ENCODE results near the gene SLC36A2.
"Not testable (repeated sequence)": the region's sequence is repeated elsewhere in the genome, so short reads cannot be mapped to it uniquely, and the experiment has no call there.

Gene SLC36A2

DNA sequence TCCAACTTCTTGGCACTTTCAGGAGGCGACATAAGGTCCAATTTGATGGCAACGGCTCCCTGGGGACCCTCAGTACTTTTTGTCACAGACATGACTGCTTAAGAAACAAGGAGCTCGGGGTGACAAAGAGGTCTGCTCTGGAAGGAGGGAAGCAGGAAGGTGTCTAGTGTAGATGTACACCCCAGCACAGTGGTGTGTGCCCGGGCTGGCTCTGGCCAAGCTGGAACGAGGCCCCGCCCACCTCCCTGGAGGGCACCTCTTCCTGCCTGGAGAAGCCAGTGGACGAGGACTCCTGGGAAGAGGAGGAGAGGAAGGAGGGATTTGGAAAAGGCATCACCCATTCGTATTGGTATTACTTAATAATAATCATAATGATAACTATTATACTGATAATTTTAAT lies at the start of gene SLC36A2:
Gene SLC36A2, minus strand, starts transcription at position 191 of the 400 bp plus-strand sequence. Its CDS starts 99 bp downstream, at position 92.
- no peak for DNase-seq (ENCODE audit: low spot score)

DNA sequence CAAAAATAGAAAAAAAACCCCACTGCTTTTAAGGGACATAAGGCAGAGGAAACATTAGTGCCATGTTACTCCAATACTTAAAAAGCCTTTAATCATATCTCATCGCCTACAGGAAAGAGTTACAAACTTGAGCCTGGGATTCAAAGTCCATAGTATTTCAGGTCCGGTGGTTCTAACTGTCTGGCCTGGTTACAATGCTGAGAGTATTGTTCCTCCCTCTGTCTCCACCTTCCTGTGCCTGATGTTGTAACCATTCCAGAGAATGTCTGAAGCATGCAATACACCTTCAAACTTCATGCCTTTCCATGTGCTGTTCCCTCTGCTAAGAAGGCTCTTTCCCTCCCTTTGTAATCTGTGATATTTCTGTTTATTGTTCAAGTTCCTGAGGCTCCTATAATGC lies 41.6 kb upstream of the SLC36A2 start:
- no peak for DNase-seq (ENCODE audit: low spot score)

DNA sequence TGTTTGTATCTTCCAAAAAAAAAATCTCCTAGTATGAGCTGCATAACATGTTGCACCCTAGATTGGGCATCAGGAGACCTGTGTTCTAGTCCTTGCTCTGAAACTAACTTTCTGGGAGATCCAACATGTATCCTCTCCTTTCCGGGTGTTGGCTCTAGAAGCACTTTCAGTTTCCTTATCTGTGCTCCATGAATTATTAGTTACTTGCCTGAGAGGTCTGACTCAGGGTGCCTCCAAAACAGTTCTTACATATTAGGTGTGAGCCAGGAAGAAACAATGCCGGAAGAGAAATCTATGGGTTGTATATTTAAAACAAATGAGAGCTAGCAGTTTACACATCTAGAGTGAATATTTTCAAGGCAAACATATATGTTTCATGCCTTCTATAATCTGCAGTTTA lies 36.7 kb upstream of the SLC36A2 start:
- no peak for DNase-seq (ENCODE audit: low spot score)

DNA sequence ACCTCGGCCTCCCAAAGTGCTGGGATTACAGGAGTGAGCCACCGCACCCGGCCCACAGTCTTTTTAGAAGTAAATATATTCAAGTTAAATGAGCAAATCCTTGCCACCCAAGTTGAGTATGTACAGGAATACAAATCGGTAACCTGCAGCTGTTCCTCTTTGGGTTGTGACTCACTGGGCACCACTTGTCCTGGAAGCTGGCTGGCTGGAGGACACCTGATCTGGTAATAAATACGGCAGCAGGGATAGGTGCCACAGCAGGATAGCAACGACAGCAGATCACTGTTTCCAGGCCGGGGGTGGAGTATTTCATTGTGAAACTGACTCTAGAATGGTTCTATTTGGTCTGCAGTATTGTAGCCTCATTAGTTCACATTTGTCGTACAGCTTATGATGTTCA lies 35.7 kb upstream of the SLC36A2 start:
- DNase-seq (ENCODE audit: low spot score) = no peak

DNA sequence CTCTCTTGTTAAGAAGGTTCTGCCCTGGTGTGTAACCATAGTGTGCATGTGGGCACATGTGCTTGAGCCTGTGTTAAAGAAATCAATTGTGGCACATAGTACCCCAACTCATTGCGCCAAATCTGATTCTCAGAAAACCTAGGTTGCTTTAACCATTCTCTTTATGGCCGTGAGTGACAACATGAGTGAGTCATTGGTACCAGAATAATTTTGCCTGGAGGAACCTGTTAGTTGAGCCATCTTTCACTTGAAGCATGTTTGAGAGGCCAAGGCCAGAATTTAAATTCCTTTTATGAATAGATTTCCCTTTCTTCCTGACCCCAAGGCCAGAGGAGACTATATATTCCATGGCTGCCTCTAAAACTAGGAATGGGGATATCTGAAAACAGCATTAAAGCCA lies 35.2 kb upstream of the SLC36A2 start:
- DNase-seq (ENCODE audit: low spot score) = no peak

DNA sequence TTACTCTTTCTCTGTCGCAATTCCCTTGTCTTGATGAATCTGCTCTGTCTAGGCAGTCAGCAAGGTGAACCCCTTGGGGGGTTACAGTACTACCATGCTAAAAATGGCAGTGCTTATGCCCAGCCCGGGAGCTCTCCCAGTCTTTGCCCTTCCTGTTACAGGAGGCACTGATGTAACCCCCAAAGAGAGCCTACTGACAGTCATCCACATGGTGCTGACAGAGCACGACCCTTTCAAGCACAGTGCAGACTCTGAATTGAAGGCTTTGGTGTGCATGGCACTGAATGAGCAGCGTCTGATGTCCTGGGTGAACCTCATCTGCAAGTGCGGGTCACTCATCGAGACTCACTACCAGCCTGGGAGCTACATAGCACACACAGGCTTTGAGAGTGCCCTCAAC lies 34.5 kb upstream of the SLC36A2 start:
- DNase-seq (ENCODE audit: low spot score) = no peak

DNA sequence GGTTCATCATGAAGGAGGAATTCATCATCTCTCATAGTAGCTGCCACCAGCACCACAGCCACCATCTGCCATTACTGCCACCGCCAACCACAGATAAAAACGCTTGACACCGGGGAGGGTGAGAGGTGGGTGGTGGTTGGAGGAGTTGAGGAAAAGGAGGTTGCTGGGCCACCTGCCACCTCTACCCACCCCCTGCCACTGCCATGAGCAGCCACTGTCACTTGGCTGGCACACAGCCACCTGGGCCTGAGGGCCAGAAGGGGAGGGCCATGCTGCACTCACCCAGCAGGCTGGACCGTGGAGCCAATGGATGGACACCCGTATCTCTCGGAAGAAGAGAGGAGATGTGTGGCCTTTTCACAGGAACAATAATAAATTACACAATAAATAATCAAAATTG lies 31.3 kb upstream of the SLC36A2 start:
- DNase-seq (ENCODE audit: low spot score) = no peak

DNA sequence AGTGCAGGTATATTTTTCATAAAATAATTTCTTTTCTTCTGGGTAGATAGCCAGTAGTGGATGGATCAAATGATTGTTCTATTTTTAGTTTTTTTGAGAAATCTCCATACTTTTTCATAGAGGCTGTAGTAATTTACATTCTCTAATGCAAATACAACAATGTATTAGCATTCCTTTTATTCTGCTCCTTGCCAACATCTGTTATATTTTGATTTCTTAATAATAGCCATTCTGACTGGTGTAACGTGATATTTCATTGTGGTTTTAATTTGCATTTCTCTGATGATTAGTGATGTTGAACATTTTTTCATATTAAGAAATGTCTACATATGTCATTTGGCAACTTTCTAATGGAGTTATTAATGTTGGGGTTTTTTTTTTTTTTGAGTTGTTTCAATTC lies 27.2 kb upstream of the SLC36A2 start:
- DNase-seq (ENCODE audit: low spot score) = no peak

DNA sequence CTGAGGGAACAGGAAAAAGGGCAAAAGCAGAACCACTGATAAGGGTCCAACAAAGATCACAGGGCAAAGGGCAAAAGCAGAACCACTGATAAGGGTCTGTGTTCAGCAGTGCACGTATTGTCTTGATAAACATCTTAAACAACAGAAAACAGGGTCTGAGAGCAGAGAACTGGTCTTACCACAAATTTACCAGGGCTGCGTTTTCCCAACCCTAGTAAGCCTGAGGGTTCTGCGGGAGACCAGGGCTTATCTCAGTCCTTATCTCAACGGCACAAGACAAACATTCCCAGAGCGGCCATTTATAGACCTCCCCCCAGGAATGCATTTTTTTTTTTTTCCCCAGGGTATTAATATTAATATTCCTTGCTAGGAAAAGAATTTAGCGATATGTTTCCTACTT lies 19.7 kb upstream of the SLC36A2 start:
- not testable (repeated sequence) for DNase-seq (ENCODE audit: low spot score)

DNA sequence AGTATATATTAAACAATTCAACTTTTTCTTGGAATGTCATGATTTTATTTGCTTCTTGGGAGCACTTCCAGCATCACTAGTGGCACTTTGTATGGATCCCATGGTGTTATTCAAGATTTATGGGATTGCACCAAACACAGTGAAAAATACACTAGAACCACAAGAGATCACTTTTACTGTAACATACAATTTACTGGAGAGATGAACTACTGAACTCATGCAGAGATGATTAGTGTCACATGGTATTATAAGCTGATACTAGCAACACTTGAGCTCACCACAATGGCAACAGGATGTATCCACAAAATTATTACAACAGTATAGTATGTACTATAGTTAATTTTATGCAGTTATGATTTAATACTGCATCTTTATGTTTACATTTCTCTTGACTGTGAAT lies 16.3 kb upstream of the SLC36A2 start:
- no peak for DNase-seq (ENCODE audit: low spot score)

DNA sequence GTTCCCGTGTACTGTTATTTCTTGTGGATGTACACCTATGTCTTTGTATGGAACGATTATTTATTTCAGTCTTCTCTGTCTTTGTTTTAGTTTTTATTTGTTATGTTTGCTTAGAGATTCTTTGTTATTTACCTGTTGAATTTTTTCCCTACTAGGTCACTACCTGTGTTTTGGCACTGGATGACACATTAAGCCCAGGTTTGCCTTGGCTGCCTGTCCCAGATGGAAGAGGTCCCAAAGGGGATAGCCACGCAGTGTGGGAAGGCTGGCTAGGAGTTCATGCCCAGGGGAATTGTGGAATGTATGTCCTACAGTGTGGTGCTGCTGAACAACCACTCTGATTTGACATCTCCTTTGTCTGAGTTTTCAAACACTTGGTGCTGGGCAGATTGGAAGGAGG lies 15.6 kb upstream of the SLC36A2 start:
- no peak for DNase-seq (ENCODE audit: low spot score)

DNA sequence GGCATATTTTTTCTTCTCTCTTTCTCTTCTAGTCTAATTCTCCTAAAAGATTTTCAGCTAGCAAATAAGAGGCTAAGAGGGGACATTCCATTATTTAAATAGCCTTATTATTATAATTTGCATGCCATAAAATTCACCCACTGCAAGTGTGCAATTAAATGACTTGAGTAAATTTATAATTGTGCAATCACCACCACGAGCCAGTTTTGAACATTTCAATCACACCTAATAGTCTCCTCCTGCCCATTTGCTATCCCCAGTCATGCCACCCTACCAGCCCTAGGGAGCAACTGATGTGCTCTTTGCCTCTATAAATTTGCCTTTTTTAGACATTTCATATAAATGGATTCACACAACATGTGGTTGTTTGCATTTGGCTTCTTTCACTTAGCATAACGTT lies 12.0 kb upstream of the SLC36A2 start:
- no peak for DNase-seq (ENCODE audit: low spot score)

DNA sequence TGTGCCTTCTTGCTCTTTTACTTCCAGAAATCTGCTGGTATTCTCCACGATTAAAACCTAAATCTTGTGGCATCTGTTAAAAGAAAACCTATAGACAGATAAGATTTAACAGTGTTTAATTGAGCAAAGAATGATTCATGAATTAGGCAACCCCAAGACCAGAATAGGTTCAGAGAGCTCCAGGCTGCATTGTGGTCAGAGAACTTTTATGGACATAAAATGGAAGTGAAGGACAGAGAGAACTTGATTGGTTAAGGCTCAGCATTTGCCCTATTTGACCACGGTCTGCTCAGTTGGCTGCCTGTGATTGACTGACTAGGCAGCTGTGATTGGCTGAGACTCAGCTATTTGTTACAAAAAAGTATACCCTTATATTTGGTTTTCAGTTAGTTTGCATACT lies 10.4 kb upstream of the SLC36A2 start:
- no peak for DNase-seq (ENCODE audit: low spot score)

DNA sequence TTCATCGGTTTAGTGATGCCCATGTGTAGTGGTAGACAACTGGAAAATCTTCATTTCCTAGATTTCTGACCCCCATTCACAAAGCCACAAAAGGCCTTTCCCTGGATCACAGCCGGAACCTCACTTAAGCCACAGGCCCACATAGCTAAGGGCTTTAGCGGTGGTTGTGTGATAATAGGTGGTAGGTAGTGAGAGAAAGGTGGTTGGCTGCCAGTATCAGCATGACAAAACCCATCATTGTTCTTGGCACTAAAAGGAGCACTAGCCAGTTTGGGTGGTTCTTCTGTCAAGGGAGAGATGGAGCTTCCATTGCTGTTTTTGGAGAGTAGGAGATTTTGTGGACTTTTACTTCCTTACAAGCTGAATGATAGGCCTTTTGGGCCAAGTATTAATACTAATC lies 9.7 kb upstream of the SLC36A2 start:
- DNase-seq (ENCODE audit: low spot score) = no peak

DNA sequence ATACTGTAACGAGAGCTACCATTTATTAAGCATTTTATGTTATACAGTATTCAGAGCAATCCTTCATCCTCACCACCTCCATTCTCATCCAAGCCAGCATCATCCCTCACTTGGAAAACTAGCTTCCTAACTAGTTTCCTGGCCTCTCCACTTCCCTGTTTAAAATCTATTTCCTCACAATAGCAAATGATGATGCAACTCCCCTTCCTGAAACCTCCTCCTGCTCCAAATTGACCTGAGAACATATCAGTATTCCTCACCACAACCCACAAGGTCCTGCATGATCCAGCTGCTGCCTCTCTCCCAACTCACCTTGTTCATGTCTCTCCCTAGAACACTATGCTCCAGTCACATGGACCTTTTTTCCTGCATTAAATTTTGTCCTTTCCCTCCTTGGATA lies 4.3 kb upstream of the SLC36A2 start:
- no peak for DNase-seq (ENCODE audit: low spot score)

DNA sequence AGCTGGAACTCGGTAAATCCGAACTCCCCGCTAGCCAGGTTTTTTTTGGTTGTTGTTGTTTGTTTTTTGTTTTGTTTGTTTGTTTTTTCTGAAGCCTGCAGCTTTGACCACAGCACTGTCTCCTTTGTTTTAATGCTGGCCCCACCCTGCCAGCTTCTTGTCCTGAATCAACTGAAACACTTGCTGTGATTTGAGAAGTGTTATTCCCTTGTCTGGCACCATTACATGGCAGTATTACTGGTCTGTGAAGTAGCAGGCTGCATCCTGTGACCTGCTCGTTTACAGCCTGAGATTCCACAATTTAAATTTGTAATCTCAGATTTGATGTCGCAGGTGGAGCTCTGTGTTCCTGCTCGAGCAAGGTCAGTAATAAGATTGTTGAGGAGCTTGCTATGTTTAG lies 1.4 kb upstream of the SLC36A2 start:
- DNase-seq (ENCODE audit: low spot score) = no peak

DNA sequence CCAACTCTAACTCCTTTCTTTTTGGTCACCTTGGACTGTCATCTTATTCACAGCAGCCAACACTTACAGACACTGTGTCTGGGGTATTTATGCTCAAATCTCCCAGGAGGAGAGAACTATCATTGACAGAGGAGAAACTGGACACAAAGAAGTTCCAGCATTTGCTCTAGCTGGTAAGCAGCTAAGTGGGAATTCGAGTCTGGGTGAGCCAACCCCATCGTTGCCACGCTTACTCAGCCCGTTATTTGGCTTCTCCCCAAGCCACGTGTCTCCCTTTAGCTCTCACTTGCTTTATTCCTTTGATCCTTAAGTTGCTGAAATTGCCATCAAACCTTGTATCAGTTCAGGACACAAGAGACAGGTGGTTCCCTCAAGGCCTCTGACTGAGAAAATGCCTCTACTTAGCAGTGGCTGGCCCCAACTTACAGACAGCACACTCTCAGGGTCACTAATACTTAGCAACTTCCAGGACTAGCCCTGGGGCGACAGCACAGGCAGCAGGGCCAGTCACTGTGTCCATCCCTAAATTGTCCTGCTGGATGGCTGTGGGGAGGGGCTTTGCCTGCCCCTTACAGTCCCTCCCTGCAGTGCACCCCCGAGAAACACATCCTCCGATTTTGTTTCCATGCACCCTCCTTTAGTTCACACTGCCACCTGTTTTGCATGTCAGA lies 1.4 kb downstream of the SLC36A2 start:
- no peak for DNase-seq (ENCODE audit: low spot score)

DNA sequence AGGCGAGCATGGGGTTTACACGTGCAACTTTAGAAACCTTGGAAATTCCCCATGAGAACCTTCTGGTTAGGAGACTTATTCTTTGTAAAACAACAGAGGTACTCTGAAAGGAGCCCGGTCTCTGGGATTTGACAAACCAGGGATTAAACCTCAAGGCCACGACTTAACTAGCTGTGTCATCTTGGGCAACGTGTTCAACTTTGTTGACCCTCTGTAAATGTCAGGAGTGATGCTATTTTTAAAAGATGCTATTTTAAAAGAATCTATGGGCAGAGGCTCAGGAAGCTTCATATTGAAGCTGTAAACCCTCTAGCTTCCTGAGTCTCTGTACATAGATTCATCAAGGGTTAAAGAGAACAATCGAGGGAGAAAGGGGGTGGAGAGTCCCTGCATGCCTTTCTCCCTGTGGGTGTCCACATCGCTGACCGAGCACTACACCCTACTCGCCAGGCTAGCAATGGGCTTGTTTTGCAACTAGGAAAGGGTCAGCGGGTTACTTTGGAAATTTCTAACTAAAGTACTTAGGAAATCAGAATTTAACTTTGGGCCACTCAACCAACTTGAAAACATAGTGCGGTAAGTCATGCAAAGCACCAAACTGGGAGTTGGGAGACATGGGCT lies 2.1 kb downstream of the SLC36A2 start:
- DNase-seq (ENCODE audit: low spot score) = no peak

DNA sequence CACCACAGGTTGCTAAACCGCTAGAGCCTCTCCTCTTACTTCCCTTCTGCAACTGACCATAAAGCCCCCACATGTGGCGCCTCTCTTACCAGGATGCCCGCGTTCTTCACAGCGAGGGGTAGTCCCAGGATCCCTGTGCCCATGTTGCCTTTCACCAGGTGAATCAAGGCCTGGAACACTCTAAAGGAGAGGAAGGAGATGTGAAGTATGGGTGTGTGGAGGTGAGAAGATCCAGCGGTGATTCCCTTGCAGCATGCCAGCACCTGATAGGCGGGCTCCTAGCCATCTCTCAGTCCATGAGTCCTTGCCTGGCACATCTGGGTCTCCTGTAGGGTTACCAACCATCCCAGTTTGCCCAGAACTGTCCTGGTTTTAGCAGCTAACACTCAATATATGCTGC lies 3.3 kb downstream of the SLC36A2 start:
- no peak for DNase-seq (ENCODE audit: low spot score)

DNA sequence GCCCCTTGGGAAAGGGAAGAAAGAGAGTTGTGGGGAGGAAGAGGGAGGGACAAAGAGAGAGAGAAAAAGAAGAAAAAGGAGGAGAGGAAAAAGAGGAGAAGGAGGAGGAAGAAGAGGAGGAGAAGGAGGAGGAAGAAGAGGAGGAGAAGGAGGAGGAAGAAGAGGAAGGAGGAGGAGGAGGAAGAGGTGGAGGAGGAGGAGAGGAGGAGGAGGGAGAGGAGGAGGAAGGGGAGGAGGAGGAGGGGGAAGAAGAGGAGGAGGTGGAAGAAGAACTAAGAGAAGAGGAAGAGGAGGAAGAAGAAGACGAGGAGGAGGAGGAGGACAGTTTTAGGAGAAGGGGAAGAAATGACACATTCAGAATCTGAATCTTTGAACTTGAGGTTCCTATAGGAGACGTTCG lies 7.4 kb downstream of the SLC36A2 start:
- no peak for DNase-seq (ENCODE audit: low spot score)

DNA sequence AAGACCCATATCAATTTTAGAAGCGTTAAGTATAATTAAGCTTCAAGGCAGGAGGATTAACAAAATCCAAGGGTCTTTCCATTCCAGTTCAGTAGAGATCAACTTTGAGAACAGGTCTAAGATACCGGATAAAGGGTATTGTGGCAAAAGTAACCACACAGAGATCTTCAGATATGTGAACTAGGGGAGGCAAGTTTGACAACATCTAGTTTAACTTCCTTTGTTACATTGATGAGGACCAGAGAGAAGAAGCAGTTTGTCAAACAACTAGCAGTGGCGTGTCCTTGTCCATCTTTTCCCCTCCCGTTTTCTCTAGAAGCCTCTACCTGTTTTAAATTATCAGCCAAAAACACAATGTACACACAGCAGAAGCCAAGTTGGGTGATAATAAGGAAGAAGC lies 8.6 kb downstream of the SLC36A2 start:
- DNase-seq (ENCODE audit: low spot score) = no peak

DNA sequence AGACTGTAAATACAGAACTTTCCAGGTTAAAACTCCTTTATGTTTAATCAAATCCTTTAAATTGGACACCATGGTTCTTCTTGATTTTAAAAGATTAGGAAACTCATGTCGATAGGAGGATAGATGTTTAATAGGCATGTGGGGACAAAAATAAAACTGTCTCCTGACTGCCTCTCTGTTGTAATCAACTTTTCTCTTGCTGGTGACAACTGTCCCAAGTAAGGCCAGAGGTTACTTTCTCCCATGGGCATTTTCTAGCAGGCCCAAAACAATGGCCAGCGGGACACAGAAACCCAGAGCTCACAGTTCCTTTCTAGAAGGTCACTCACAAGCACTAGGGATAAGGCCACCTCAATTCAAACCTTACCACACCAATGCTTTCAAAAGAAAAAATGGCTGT lies 14.5 kb downstream of the SLC36A2 start:
- DNase-seq (ENCODE audit: low spot score) = no peak

DNA sequence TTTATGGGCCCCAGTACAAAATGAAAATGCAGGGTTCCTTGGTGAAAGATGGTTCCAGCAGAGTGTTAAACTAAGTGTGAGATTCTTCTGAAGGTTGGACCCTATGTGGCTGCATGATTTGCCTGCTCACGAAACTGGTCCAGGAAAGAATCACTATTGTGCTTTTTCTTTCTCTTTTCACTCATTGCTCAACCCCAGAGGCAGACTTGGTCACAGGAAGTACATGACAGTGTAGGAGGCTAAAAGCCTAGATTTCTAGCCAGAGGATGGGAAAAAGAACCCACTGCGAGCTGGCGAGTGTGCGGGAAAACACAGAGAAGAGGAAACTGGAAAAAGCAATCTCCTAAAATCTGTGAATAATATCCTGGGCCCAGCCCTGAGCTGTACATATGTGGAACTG lies 18.6 kb downstream of the SLC36A2 start:
- DNase-seq (ENCODE audit: low spot score) = no peak

DNA sequence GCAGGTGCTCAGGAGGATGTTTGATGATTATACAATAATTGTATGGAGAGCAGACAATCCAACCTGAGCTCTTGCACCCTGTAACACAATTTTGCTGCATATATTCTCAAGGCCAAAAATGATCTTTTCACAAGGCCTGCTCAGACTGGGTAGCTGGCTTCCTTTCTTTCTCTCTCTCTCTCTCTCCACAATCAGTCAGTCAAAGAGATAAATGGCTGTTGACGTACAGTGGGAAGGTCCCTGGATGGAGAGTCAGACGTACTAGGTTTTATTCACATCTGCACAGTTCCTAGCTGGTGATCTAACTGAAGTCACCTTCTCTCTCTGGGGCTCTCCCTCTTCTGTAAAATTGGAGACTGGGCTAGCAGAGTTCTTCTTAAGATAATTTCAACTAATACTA lies 19.8 kb downstream of the SLC36A2 start:
- no peak for DNase-seq (ENCODE audit: low spot score)
